GM23248 (cell line): ENCODE measurements around the gene HSF2BP. TPM values are rescaled to one million over a fixed set of nuclear protein-coding genes. Genes with fewer than 3 reads are reported as not detected.
"Not testable (repeated sequence)": the region's sequence is repeated elsewhere in the genome, so short reads cannot be mapped to it uniquely, and the experiment has no call there.

ENCODE experiments used
- DNase-seq: peaks from one replicate; pipeline ENCODE4 v3.0.0-alpha.2; 2015
- H2AFZ ChIP-seq: fragments of 200-600 bp; sonication (generic); 2 replicates; pipeline ENCODE4 v1.6.1; 2016; ENCODE audit warnings: antibody characterized with exemption
- H3F3A ChIP-seq: fragments of 200-600 bp; sonication (generic); 2 replicates; pipeline ENCODE4 v1.6.1; 2016; ENCODE audit warnings: mild to moderate bottlenecking, antibody characterized with exemption, mixed run types; ENCODE audit not compliant: insufficient read depth
- H3K27ac ChIP-seq: fragments of 200-600 bp; sonication (generic); 2 replicates; pipeline ENCODE4 v1.5.1; 2016; ENCODE audit warnings: mild to moderate bottlenecking
- H3K27me3 ChIP-seq: fragments of 200-600 bp; sonication (generic); replicated peaks from 2 replicates; pipeline ENCODE4 v1.6.1; 2016; ENCODE audit warnings: mild to moderate bottlenecking; ENCODE audit not compliant: insufficient read depth
- H3K36me3 ChIP-seq: fragments of 200-600 bp; sonication (generic); 2 replicates; pipeline ENCODE4 v1.6.1; 2016; ENCODE audit warnings: low read depth, mild to moderate bottlenecking
- H3K4me1 ChIP-seq: fragments of 200-600 bp; sonication (generic); 2 replicates; pipeline ENCODE4 v1.6.1; 2016; ENCODE audit warnings: mild to moderate bottlenecking; ENCODE audit not compliant: insufficient read depth
- H3K4me2 ChIP-seq: fragments of 200-600 bp; sonication (generic); one replicate; pipeline ENCODE4 v1.6.1; 2016; ENCODE audit warnings: mild to moderate bottlenecking; ENCODE audit not compliant: unreplicated experiment
- H3K4me3 ChIP-seq: fragments of 200-600 bp; sonication (generic); 2 replicates; pipeline ENCODE4 v1.5.1; 2016; ENCODE audit warnings: mild to moderate bottlenecking
- H3K79me2 ChIP-seq: fragments of 200-600 bp; sonication (generic); 2 replicates; pipeline ENCODE4 v1.6.1; 2016; ENCODE audit warnings: mild to moderate bottlenecking; ENCODE audit not compliant: insufficient read depth
- H3K9ac ChIP-seq: fragments of 200-600 bp; sonication (generic); 2 replicates; pipeline ENCODE4 v1.6.1; 2016; ENCODE audit warnings: mild to moderate bottlenecking
- H3K9me2 ChIP-seq: fragments of 200-600 bp; sonication (generic); 2 replicates; pipeline ENCODE4 v1.6.1; 2016; ENCODE audit warnings: mixed run types, mild to moderate bottlenecking, moderate library complexity; ENCODE audit not compliant: insufficient read depth
- H3K9me3 ChIP-seq: fragments of 200-600 bp; sonication (generic); one replicate; pipeline ENCODE4 v1.6.1; 2017; ENCODE audit warnings: low read depth
- H4K20me1 ChIP-seq: fragments of 200-600 bp; sonication (generic); 2 replicates; pipeline ENCODE4 v1.6.0; 2016; ENCODE audit not compliant: insufficient read depth
- EZH2 ChIP-seq: fragments of 200-600 bp; sonication (generic); IDR thresholded peaks from 2 replicates; pipeline ENCODE4 v1.6.1; 2018; ENCODE audit warnings: antibody characterized with exemption, mild to moderate bottlenecking; ENCODE audit not compliant: insufficient read depth, poor library complexity, severe bottlenecking
- EZH2phosphoT487 ChIP-seq: fragments of 200-600 bp; sonication (generic); IDR thresholded peaks from 2 replicates; pipeline ENCODE4 v1.6.1; 2018; ENCODE audit warnings: antibody characterized with exemption, moderate library complexity, mild to moderate bottlenecking, low read depth; ENCODE audit not compliant: insufficient read depth
- WGBS, 2 experiments: methylation state at CpG; one replicate each; pipeline ENCODE4 v1.1.6; 2015 to 2017; ENCODE audit warnings: low lambda C conversion rate in 2 of 2, low coverage in 1 of 2; ENCODE audit errors: missing lambda C conversion rate in 2 of 2; 5-methylcytosine and 5-hydroxymethylcytosine counted together
- in situ Hi-C: fragments of 300-500 bp; cut with MboI; formaldehyde crosslinking; loops from 2 replicates; pipeline ENCODE4 v1.15.0; 2020
- polyA plus RNA-seq: library from polyadenylated mRNA; unstranded; fragments of >200 nt; fragmentation: Nextera tagmentation; extraction: Ambion mirVana; gene quantifications from 2 replicates; pipeline ENCODE4 v1.2.1, GENCODE V29; 2016
- total RNA-seq: library from RNA; depleted of rRNA; stranded (reverse); fragments of >200 nt; shearing (Covaris generic); gene quantifications from 2 replicates; pipeline ENCODE4 v1.2.3, GENCODE V29; 2014

HSF2BP gene
- total and polyA plus RNA-seq, 2 experiments from 2014 or later: 1.6 to 4.8 TPM

DNA sequence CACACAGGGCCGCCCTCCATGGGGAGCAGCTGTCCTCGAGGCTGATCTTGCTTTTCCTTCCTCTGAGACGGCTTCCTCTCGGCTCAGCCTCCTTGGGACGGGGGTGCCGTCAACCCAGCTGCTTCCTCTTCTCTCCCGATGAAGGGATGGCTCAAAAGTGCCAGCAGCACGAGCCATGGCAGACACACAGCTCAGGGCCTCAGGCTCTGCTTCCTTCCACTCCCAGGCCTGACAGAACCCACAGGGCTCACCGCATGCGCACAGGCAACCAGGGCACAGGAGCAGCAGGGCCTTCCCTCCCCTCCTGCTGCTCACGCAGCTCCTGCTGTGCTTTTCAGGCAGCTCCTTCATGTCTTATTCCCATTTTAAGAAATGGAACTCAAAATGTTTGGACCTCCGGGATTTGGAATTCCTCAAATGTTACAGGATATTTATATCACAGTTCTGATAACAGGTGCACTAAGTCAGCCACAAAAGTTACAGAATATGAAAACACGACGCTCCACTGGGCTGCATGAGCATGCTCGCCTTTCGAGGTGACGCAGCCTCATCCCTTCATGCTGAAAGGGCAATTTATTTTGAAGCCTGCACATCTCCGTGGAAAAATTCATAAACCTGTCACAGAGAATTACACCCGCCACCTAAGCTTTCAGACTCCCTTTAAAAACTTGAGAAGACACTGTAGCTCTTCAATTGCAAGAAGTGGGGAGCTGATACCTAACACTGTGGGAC lies 84.4 kb downstream of the HSF2BP start:
- Histone ChIP-seq H3K4me2 (no peak overlapping the region), H3K9me3 (no peaks in the 10 kb centered on the region), H3K79me2 (no peaks in the 10 kb centered on the region), H3K27me3 (no peaks in the 10 kb centered on the region), H3K36me3 (no peaks in the 10 kb centered on the region), H3K9me2 (no peaks in the 10 kb centered on the region), H4K20me1 (no peaks in the 10 kb centered on the region), H3K4me1 (peaks cover 11% of the 10 kb centered on the region; the same call in 1 of the 2 replicates), H3K4me3 (no peak overlapping the region), H2AFZ (no peak overlapping the region), H3F3A (no peaks in the 10 kb centered on the region), H3K9ac (no peak overlapping the region), H3K27ac (no peak overlapping the region)
- TF ChIP-seq EZH2 (no peak), EZH2phosphoT487 (no peak)
- in situ Hi-C loops: no loop called here
- 91 to 94% methylated on average over 19 of the region's 19 CpGs for WGBS, 2 experiments
- DNase-seq: no peak

- no peaks in the 10 kb centered on the region for H3F3A ChIP-seq
- no peak overlapping the region for H3K4me3 ChIP-seq
- no peak overlapping the region for H3K9ac ChIP-seq
Measured at GRCh38 chr21:43573921-43574320, 85.4 kb downstream of the HSF2BP start.

DNA sequence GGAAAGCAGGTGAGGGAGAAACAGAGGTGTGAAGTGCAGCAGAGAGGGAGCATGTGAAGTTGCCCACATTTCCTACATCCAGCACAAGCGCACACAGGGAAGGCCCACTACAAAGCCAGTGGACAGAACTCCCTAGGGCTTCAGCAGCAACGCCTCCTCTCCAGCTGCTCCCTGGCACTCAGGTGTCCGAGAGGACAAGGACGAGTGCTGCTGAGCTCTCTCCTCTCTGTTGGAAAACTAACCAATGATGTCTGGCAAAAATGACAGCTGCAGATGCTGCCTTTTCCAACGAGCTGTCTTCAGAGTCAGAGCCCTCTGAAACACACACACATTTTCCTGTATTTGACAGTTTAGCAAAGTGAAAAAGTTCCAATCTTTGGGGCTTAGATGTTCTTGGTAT lies 86.8 kb downstream of the HSF2BP start:
- H3K27me3 ChIP-seq: no peaks in the 10 kb centered on the region
- no peak for DNase-seq
- no peak overlapping the region for H3K4me2 ChIP-seq
- no peaks in the 10 kb centered on the region for H3K79me2 ChIP-seq
- no peak overlapping the region for H3K4me3 ChIP-seq
- H3K27ac ChIP-seq: no peak overlapping the region
- no peak overlapping the region for H3K9ac ChIP-seq
- in situ Hi-C loops: no loop called here
- no peaks in the 10 kb centered on the region for H3K9me2 ChIP-seq
- no peaks in the 10 kb centered on the region for H3F3A ChIP-seq
- H3K36me3 ChIP-seq: no peaks in the 10 kb centered on the region
- no peaks in the 10 kb centered on the region for H3K9me3 ChIP-seq
- TF ChIP-seq EZH2phosphoT487 (no peak), EZH2 (no peak)
- 81 to 86% methylated on average over 5 of the region's 5 CpGs for WGBS, 2 experiments
- no peaks in the 10 kb centered on the region for H4K20me1 ChIP-seq
- no peak overlapping the region for H2AFZ ChIP-seq
- H3K4me1 ChIP-seq: no peaks in the 10 kb centered on the region

More at GRCh38 chr21:43573921-43574320, 85.4 kb downstream of the HSF2BP start:
- Histone ChIP-seq H3K27me3 (no peaks in the 10 kb centered on the region), H3K9me3 (no peaks in the 10 kb centered on the region), H4K20me1 (no peaks in the 10 kb centered on the region), H3K4me2 (no peak overlapping the region), H3K36me3 (no peaks in the 10 kb centered on the region), H3K79me2 (no peaks in the 10 kb centered on the region), H2AFZ (no peak overlapping the region), H3K27ac (no peak overlapping the region), H3K9me2 (no peaks in the 10 kb centered on the region), H3K4me1 (peaks cover 6% of the 10 kb centered on the region; the same call in 1 of the 2 replicates)
- in situ Hi-C loops: no loop called here
- no peak for DNase-seq
- TF ChIP-seq EZH2phosphoT487: no peak
- TF ChIP-seq EZH2: no peak
- 93 to 94% methylated on average over 7 of the region's 7 CpGs for WGBS, 2 experiments

DNA sequence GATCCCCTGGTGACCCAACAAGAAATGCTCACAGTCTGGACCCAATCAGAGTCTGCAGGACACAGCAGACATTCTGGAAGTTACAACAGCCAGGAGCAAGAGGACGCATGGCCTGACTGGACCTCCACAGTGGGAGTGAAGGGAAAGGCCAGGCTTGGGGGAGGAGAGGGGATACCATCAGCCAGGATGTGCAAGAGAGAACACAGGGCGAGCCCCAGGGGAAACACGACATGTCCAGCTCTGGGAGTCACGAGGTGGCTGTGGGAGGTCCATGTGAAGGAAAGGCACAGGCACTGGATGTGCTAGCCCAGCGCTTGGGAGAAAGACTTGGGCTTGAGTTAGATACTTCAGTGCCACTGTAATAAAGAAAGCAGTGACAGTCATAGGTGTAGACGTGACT lies 87.3 kb downstream of the HSF2BP start:
- Histone ChIP-seq H3K36me3 (no peaks in the 10 kb centered on the region), H3K27me3 (no peaks in the 10 kb centered on the region), H3K4me3 (no peak overlapping the region), H4K20me1 (no peaks in the 10 kb centered on the region), H3K27ac (no peak overlapping the region), H3K9me2 (no peaks in the 10 kb centered on the region), H3K79me2 (no peaks in the 10 kb centered on the region), H3F3A (no peaks in the 10 kb centered on the region), H3K4me2 (no peak overlapping the region), H3K9ac (no peak overlapping the region), H3K9me3 (no peaks in the 10 kb centered on the region), H3K4me1 (no peaks in the 10 kb centered on the region), H2AFZ (no peak overlapping the region)
- DNase-seq: no peak
- TF ChIP-seq EZH2phosphoT487 (no peak), EZH2 (no peak)
- WGBS, 2 experiments: 85 to 86% methylated on average over 5 to 6 of the region's 6 CpGs
- in situ Hi-C loops: no loop called here

DNA sequence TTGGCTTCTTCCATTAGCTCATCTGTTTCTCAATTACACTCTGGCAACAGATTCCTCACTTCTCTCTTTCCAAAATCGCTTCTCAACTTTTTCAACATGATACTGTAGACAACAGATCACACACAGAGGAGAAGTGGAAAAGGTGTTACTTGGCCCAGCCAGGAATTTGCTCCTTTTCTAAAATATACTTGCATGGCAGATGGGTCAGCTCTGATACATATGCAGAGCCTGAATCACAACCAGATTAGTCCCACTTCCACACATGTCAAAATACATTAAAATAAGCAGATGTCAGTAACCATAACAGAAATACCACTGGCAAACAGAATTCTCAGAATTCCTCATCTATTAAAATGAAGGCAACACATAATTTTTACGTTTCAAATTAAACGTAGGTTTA lies 89.1 kb downstream of the HSF2BP start:
- H3K4me3 ChIP-seq, H2AFZ ChIP-seq, H3K4me2 ChIP-seq, H3K9me3 ChIP-seq, DNase-seq, H3K27me3 ChIP-seq, H3K27ac ChIP-seq, H4K20me1 ChIP-seq, H3K79me2 ChIP-seq, H3K9me2 ChIP-seq, H3K36me3 ChIP-seq, in situ Hi-C loops, H3F3A ChIP-seq, H3K4me1 ChIP-seq, H3K9ac ChIP-seq: not testable (repeated sequence)
- no CpG with 5 or more reads among the region's 3 CpGs for WGBS, 2 experiments

GRCh38 chr21:43562451-43562850 lies 96.8 kb downstream of the HSF2BP start:
- H3K9ac ChIP-seq, H3K79me2 ChIP-seq, H3K27me3 ChIP-seq, H3K27ac ChIP-seq, H2AFZ ChIP-seq, H3K9me2 ChIP-seq, H4K20me1 ChIP-seq, H3K9me3 ChIP-seq, H3K4me2 ChIP-seq, H3K36me3 ChIP-seq, H3F3A ChIP-seq, DNase-seq, H3K4me3 ChIP-seq, H3K4me1 ChIP-seq, in situ Hi-C loops: not testable (repeated sequence)
- no CpG with 5 or more reads among the region's 5 CpGs for WGBS, 2 experiments

GRCh38 chr21:43540561-43540960 lies 118.7 kb downstream of the HSF2BP start:
- in situ Hi-C loops, H3K9me2 ChIP-seq, H3K27me3 ChIP-seq, H3K36me3 ChIP-seq, H3K9me3 ChIP-seq, H3K4me1 ChIP-seq, H4K20me1 ChIP-seq, H3K4me3 ChIP-seq, H3K9ac ChIP-seq, H2AFZ ChIP-seq, H3K4me2 ChIP-seq, DNase-seq, H3K79me2 ChIP-seq, H3F3A ChIP-seq, H3K27ac ChIP-seq: not testable (repeated sequence)
- WGBS, 2 experiments: no CpG with 5 or more reads among the region's 2 CpGs
